Measurements from ENCODE around the gene SMAD6. TPM values are rescaled to one million over a fixed set of nuclear protein-coding genes. Genes with fewer than 3 reads are reported as not detected.
A peak's percentile ranks its signal among the peaks of the same experiment; 100 is the strongest.

The SMAD6 gene
- total RNA-seq, 1 experiment from 2014 or later: 8.9 TPM

DNA sequence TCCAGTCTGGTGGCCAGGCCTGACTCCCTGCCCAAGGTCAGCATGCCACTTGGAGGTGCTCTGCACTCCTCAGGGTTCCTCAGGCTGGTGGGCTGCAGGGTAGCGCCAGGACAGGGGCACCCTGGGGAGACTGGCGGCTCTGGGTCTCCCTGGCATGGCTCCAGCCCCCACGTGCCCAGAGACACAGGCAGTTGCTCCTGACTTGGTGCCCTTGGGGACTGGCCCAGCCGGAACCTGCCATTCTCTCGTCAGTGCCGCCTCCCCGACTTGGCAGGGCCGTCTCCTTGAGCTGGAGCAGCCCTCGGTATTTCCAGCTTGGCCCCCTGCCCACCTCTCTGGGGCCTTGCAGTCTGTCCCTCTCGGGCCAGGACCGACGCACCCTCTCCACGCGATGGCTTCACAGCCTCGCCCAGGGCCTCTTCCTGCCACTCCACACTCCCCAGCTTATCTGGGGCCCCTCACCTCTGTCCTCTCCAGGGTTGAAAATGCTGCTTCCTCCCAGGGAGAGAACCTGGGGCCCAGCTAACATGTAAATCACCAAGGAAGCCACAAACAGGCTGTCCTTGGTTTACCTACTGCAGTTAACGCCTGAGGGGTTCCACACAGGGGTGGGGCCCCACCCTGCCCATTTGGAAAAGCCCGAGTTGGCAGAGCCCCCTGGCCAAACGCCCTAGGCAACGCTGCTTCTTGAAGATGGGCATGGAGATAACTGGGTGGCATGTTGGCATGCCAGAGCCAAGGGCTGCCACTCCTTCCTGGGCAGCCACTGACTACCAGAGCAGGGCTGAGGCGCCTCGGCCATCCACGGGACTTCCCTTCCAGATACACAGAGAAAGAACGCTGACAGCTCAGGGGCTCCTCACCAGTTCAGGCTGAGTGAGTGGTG lies 61.4 kb downstream of the SMAD6 start:
- peaks cover 18% of the 10 kb centered on the region for H3K4me1 Mint-ChIP-seq (ENCODE audit: low read depth, unreplicated experiment)
- no peak overlapping the region for H3K27ac Mint-ChIP-seq (ENCODE audit: unreplicated experiment)
- Histone ChIP-seq H3K9me3 (no peaks in the 10 kb centered on the region), H3K27me3 (replicated peaks; ENCODE audit: control insufficient read depth, insufficient read depth, low read length) (no peaks in the 10 kb centered on the region), H3K36me3 (ENCODE audit: control insufficient read depth, insufficient read depth, low read length) (no peaks in the 10 kb centered on the region; the same call in 1 of the 2 replicates), H3K4me3 (ENCODE audit: low read depth, low read length) (no peak overlapping the region), H3K4me1 (peaks cover 48% of the 10 kb centered on the region)
- TF ChIP-seq, protein P1, sequence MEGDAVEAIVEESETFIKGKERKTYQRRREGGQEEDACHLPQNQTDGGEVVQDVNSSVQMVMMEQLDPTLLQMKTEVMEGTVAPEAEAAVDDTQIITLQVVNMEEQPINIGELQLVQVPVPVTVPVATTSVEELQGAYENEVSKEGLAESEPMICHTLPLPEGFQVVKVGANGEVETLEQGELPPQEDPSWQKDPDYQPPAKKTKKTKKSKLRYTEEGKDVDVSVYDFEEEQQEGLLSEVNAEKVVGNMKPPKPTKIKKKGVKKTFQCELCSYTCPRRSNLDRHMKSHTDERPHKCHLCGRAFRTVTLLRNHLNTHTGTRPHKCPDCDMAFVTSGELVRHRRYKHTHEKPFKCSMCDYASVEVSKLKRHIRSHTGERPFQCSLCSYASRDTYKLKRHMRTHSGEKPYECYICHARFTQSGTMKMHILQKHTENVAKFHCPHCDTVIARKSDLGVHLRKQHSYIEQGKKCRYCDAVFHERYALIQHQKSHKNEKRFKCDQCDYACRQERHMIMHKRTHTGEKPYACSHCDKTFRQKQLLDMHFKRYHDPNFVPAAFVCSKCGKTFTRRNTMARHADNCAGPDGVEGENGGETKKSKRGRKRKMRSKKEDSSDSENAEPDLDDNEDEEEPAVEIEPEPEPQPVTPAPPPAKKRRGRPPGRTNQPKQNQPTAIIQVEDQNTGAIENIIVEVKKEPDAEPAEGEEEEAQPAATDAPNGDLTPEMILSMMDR (IDR thresholded peaks at IDR 0.05; ENCODE audit: insufficient read depth in 1 of 2, low read depth in 1 of 2, low read length in 1 of 2, severe bottlenecking in 1 of 2, unreplicated experiment in 1 of 2): no peak
- H3K36me3 Mint-ChIP-seq (ENCODE audit: insufficient read depth, unreplicated experiment): no peaks in the 10 kb centered on the region
- no peaks in the 10 kb centered on the region for H3K9me3 Mint-ChIP-seq (ENCODE audit: unreplicated experiment)
- DNase-seq: no peak
- ChIA-PET CTCF (no interaction called here), POLR2A (no interaction called here)
- H3K27me3 Mint-ChIP-seq (ENCODE audit: insufficient read depth, unreplicated experiment): no peaks in the 10 kb centered on the region
- no peak overlapping the region for H3K4me3 Mint-ChIP-seq (ENCODE audit: unreplicated experiment)
- no TSS peak for BruUV-seq (replicated peaks)
- intact Hi-C loops (cut with micrococcal nuclease; ENCODE audit: unreplicated experiment): no loop called here

DNA sequence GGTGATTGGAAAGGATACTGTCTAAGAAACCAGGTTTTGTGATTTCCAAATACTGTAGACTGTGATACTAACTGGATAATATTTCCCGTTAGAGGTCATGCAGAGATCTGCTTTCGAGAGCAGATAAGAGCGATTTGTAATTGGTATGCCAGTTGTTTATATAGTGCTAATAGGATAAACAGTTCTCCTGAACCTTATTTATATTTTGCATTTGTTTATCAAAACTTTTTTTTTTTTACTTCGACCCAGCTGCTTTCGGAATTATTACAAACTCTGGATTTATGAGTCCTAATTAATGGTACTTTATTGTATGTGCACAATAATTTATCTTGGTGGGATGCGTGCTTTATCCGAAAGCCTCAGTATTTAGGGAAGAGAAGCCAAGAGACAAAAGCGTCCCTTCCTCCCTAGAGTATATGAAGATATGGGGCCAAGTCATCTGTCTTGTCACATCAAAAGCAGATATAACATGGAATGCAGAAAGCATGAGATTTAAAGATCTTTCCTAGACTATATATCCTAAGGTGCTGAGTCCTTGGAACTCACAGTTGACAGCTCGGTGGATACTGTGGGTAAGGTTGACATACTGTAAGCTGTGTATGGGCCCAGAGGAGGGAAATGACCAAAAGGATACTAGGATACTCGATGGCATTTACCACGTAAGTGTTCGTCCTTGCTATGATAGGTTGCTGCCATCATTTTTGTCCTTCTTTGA lies 62.2 kb downstream of the SMAD6 start:
- no TSS peak for BruUV-seq (replicated peaks)
- TF ChIP-seq, protein P1 (IDR thresholded peaks at IDR 0.05; ENCODE audit: insufficient read depth in 1 of 2, low read depth in 1 of 2, low read length in 1 of 2, severe bottlenecking in 1 of 2, unreplicated experiment in 1 of 2): no peak
- Mint-ChIP-seq H3K36me3 (ENCODE audit: insufficient read depth, unreplicated experiment) (no peaks in the 10 kb centered on the region), H3K9me3 (ENCODE audit: unreplicated experiment) (no peaks in the 10 kb centered on the region), H3K4me1 (ENCODE audit: low read depth, unreplicated experiment) (peaks cover 18% of the 10 kb centered on the region), H3K27ac (ENCODE audit: unreplicated experiment) (no peak overlapping the region), H3K4me3 (ENCODE audit: unreplicated experiment) (no peak overlapping the region), H3K27me3 (ENCODE audit: insufficient read depth, unreplicated experiment) (no peaks in the 10 kb centered on the region)
- POLR2A ChIA-PET: no interaction called here
- CTCF ChIA-PET: no interaction called here
- intact Hi-C loops (cut with micrococcal nuclease; ENCODE audit: unreplicated experiment): no loop called here
- Histone ChIP-seq H3K27me3 (replicated peaks; ENCODE audit: control insufficient read depth, insufficient read depth, low read length) (no peaks in the 10 kb centered on the region), H3K4me1 (peaks cover 51% of the 10 kb centered on the region), H3K4me3 (ENCODE audit: low read depth, low read length) (no peak overlapping the region), H3K36me3 (ENCODE audit: control insufficient read depth, insufficient read depth, low read length) (no peaks in the 10 kb centered on the region; the same call in 1 of the 2 replicates), H3K9me3 (no peaks in the 10 kb centered on the region)
- no peak for DNase-seq

DNA sequence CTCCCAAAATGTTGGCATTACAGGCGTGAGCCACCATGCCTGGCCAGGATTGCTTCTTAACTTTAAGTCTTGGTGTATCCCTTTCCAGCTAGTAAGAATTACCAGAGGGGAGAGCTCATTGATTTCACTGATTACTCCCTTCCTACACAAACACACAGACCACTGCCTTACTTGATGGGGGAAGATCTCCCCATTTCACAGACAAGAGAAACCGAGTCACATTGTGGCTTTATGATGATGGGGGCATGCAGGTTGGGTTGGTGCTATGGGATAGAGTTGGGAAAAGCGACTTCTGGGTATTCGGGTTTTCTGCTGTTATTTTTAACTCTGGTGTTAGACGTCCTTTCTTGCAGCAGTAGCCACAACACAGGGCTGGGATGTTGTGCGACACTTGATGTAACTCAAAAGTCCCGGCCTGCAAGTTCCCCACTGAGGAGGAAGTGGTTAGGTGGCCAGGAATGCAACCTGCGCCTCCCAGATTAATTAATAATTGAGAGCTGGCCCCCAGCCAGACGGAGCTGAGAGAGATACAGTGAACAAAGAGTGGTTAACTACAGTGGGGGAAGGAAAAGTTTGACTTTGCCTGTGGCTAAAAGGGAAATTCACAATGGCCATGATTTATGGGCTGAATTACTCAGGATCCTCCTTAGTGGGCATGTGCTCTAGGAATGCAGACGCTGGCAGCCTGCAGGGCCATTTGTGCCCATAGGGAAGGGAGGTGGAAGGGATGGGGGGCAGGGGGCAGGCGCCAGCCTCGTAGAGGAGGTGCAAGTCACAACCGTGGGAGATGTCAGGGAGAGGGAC lies 63.6 kb downstream of the SMAD6 start:
- H3K4me3 Mint-ChIP-seq (ENCODE audit: unreplicated experiment): no peak overlapping the region
- Histone ChIP-seq H3K4me3 (ENCODE audit: low read depth, low read length) (no peak overlapping the region), H3K36me3 (ENCODE audit: control insufficient read depth, insufficient read depth, low read length) (no peaks in the 10 kb centered on the region; the same call in 1 of the 2 replicates), H3K9me3 (no peaks in the 10 kb centered on the region), H3K27me3 (replicated peaks; ENCODE audit: control insufficient read depth, insufficient read depth, low read length) (no peaks in the 10 kb centered on the region), H3K4me1 (peaks cover 60% of the 10 kb centered on the region)
- POLR2A ChIA-PET: no interaction called here
- H3K4me1 Mint-ChIP-seq (ENCODE audit: low read depth, unreplicated experiment): peaks cover 22% of the 10 kb centered on the region
- H3K27ac Mint-ChIP-seq (ENCODE audit: unreplicated experiment): peak overlapping the region; percentile 48
- intact Hi-C loops (cut with micrococcal nuclease; ENCODE audit: unreplicated experiment): no loop called here
- H3K27me3 Mint-ChIP-seq (ENCODE audit: insufficient read depth, unreplicated experiment): no peaks in the 10 kb centered on the region
- TF ChIP-seq, protein P1 (IDR thresholded peaks at IDR 0.05; ENCODE audit: insufficient read depth in 1 of 2, low read depth in 1 of 2, low read length in 1 of 2, severe bottlenecking in 1 of 2, unreplicated experiment in 1 of 2): no peak
- H3K36me3 Mint-ChIP-seq (ENCODE audit: insufficient read depth, unreplicated experiment): no peaks in the 10 kb centered on the region
- CTCF ChIA-PET: no interaction called here
- DNase-seq: peak; percentile 27 to 75
- BruUV-seq (replicated peaks): no TSS peak
- H3K9me3 Mint-ChIP-seq (ENCODE audit: unreplicated experiment): no peaks in the 10 kb centered on the region

Data from Caco-2 (cell line).